ENCODE data around the gene VTCN1.
"Not testable (repeated sequence)": the region's sequence is repeated elsewhere in the genome, so short reads cannot be mapped to it uniquely, and the experiment has no call there.

VTCN1 gene
- total RNA-seq, result 0 to 2.0 (median 0) reads per million in 17 experiments

- no peak for DNase-seq
Measured at GRCh38 chr1:117210831-117211261, at the start of gene VTCN1. TSS of gene VTCN1 (minus strand) at chr1:117210927. CDS start at chr1:117210855, 72 bp downstream.

GRCh38 chr1:117258791-117259190 is 48.1 kb upstream of the VTCN1 start:
- no peak for DNase-seq

GRCh38 chr1:117258075-117258474 is 47.3 kb upstream of the VTCN1 start:
- DNase-seq, result not testable (repeated sequence)

GRCh38 chr1:117257291-117257690 is 46.6 kb upstream of the VTCN1 start:
- no peak for DNase-seq

- DNase-seq, result no peak
Measured at GRCh38 chr1:117250061-117250606, 39.4 kb upstream of the VTCN1 start.

GRCh38 chr1:117244971-117245370 is 34.2 kb upstream of the VTCN1 start:
- DNase-seq, result no peak

- no peak for DNase-seq
Measured at GRCh38 chr1:117244306-117244705, 33.6 kb upstream of the VTCN1 start.

- no peak for DNase-seq
Measured at GRCh38 chr1:117241512-117241911, 30.8 kb upstream of the VTCN1 start.

GRCh38 chr1:117240547-117240946 is 29.8 kb upstream of the VTCN1 start:
- no peak for DNase-seq

- no peak for DNase-seq
Measured at GRCh38 chr1:117239467-117239866, 28.7 kb upstream of the VTCN1 start.

- peak; percentile 30 to 47 (median 40) for DNase-seq
Measured at GRCh38 chr1:117237726-117238381, 27.1 kb upstream of the VTCN1 start.

- no peak for DNase-seq
Measured at GRCh38 chr1:117235863-117236465, 25.2 kb upstream of the VTCN1 start.

- no peak for DNase-seq
Measured at GRCh38 chr1:117232531-117232930, 21.8 kb upstream of the VTCN1 start.

- peak in 3 of 4 experiments; percentile 25 to 43 (median 42) for DNase-seq
Measured at GRCh38 chr1:117231748-117232373, 21.1 kb upstream of the VTCN1 start.

- DNase-seq, result no peak
Measured at GRCh38 chr1:117231312-117231711, 20.6 kb upstream of the VTCN1 start.

- no peak for DNase-seq
Measured at GRCh38 chr1:117229217-117229616, 18.5 kb upstream of the VTCN1 start.

- no peak for DNase-seq
Measured at GRCh38 chr1:117225931-117226330, 15.2 kb upstream of the VTCN1 start.

- no peak for DNase-seq
Measured at GRCh38 chr1:117216718-117217117, 6.0 kb upstream of the VTCN1 start.

GRCh38 chr1:117215733-117216462 is 5.2 kb upstream of the VTCN1 start:
- DNase-seq, result no peak

GRCh38 chr1:117215019-117215418 is 4.3 kb upstream of the VTCN1 start:
- DNase-seq, result no peak

- no peak for DNase-seq
Measured at GRCh38 chr1:117213046-117213445, 2.3 kb upstream of the VTCN1 start.

- no peak for DNase-seq
Measured at GRCh38 chr1:117210386-117210785, 341 bp downstream of the VTCN1 start.

GRCh38 chr1:117209094-117209493 is 1.6 kb downstream of the VTCN1 start:
- no peak for DNase-seq
